Stimulated activated CD4-positive, alpha-beta T cell treated with anti-CD3 and anti-CD28 coated beads, TNF-alpha, amount 100 ng/mL, for 1 hour (primary cell): Measurements from ENCODE around the gene CABLES2.

Experiments
- DNase-seq, 3 donors: peaks; one replicate each; pipeline ENCODE4 v3.0.0-alpha.2; 2020; ENCODE audit warnings: low read depth in 3 of 3, low spot score in 1 of 3

Gene CABLES2

DNA sequence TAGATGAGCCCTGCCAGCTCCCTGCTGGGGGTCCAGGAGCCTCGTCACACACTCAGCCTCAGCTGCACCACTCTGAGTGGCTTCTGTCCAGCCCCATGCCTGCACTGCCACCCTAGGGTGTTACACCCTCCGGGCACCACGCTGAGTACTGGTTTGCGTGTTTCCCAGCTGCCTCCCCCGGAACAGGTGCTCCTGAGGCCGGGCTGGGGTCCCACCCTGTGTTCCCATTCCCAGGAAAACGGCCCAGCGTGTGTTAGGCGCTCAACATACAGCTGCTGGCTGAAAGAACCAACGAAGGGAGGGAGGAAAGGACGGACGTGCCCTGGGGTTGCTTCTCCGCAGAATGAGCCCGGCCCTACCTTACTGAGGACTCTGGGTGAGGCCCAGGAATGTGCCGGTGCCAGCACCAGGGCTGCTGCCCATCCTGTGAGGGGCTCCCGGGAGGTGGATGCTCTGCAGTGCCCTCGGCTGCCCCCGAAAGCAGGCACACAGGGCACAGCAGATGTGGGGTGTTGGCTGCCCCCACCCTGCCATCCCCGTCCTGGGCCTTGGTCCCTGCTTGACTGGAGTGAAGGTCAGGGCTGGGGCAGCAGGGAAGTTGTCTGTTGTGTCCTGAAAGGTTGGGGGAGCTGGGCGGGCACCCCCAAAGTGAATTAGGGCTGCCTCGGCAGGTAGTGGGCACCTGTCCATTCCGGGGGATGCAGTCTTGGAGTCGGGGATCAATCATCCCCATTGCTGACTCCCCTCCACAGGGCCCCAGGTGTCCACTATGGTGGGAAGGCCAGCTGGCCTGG, 56.3 kb downstream of the CABLES2 start:
- DNase-seq: no peak

DNA sequence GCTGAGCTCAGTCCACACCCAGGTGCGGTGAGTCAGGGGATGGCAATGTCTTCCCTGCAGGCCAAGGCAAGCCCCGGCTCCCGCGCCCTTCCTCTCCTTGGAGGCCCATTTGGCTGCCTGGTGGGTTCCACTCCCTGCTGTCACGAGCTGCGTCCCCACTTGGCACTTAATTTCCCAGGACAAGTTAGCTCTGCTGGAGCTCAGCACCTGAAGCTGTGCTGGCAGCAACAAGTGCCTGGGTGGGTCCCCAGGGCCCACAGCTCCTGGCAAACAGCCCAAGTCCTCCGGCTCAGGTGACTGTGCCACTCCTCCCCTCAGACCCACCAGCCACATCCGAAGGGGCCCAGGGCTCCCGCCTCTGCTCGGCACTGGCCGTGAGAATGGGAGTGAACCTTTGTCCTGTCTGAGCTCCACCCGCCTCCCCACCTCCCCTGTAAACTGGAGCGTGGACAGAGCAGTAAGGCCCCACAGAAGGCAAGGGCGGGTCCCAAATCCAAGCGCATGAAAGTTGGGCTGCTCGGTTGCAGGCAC, 56.9 kb downstream of the CABLES2 start:
- DNase-seq: no peak

DNA sequence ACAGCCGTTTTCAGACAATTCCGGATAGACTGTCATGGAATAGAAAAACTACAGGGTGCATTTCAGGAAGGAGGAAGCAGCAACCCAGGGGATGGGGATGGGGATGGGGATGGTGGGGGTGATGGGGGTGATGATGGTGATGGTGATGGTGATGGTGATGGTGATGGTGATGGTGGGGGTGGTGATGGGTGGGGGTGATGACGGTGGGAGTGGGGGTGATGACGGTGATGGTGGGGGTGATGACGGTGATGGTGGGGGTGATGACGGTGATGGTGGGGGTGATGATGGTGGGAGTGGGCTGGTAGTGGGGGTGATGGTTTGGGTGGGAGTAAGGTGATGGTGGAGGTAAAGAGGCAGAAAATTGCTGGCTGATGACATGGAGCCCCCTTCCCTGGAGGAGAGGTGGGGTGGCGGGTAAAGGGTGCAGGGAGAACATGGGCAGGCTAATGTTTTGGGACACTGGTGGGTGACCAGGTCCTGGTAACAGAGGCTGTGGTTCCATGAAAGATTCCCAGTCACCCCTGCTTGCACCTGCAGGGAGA, 57.5 kb downstream of the CABLES2 start:
- DNase-seq: no peak

DNA sequence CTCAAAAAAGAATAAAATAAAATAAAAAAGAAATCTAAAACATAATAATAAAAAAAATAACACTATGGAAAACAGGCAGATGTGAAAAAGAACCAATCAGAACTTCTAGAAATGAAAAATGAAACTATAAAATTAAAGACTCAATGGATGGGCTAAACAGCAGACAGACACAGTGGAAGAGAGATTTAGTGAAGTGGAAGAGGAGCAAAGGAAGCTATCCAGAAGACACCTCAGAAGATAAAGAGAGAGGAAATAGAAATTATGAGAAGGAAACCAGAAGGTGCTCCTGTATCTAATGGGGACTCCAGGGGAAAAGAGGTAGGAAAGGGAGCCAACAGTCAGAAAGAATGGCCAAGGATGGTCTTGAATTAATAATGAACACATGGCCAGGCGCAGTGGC, 58.5 kb downstream of the CABLES2 start:
- DNase-seq: no peak

DNA sequence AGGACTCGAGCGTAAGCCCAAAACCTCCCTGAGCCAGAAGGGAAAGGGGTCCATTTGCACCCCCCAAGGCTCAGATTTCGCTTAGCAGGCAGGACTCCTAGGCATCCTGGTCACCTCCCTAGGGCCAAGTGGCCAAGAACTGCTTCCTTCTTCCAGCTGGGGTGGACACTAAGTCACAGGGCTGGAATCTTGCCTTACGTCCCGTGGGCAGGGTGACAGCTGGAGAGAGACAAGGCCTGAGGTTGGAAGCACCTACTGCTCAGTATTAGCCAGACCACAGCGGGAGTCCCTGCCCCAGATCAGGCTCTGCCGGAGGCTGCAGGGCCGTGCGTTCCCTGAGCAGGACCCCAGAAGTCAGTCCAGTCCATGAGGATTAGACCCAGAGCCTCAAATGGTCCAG, 59.6 kb downstream of the CABLES2 start:
- no peak for DNase-seq

DNA sequence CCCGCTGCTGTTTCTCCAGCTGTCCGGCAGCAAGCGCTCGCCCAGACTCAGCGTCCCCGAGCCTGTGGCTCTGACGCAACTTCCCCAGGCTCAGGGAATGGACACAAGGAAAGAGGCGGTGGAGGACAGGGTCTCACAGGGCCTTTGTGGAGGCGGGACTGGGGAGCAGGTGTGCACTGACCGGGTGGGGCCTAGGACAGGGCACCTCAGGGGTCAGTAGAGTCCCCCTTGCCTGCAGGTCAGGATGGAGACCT, 60.0 kb downstream of the CABLES2 start:
- no peak for DNase-seq

DNA sequence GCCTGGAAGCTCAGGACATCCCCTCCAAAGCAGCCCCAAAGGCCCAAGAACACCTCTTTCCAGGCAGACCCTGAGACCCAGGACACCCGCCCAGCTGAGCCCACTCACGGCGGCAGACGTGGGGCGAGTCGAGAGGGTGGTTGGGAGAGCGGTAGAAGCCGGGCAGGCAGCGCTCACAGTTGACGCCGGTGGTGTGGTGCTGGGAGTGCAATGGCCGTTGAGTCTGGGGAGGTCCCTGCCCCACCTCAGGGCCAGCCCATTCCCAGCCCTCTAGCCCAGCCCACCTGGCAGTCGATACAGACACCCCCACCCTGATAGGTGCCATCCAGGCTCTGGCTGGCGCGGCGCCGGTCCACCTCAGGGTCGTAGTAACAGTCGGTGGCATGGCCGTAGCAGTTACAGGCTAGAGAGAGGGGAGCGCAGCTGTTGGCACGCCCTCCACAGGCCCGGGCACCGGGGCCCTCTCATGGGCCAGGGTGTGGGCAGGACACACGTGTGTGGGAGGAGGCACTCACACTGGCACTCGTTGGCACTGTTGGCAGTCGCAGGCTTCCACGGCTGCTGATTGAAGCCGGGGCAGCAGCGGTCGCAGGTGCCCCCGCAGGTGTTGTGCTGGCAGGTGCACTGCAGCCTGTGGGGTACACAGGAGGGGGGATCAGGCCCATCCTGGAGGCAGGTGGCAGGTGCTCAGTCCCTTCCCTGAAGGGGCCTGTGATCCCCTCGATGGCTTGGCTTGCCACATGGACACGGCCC, 60.5 kb downstream of the CABLES2 start:
- no peak for DNase-seq

DNA sequence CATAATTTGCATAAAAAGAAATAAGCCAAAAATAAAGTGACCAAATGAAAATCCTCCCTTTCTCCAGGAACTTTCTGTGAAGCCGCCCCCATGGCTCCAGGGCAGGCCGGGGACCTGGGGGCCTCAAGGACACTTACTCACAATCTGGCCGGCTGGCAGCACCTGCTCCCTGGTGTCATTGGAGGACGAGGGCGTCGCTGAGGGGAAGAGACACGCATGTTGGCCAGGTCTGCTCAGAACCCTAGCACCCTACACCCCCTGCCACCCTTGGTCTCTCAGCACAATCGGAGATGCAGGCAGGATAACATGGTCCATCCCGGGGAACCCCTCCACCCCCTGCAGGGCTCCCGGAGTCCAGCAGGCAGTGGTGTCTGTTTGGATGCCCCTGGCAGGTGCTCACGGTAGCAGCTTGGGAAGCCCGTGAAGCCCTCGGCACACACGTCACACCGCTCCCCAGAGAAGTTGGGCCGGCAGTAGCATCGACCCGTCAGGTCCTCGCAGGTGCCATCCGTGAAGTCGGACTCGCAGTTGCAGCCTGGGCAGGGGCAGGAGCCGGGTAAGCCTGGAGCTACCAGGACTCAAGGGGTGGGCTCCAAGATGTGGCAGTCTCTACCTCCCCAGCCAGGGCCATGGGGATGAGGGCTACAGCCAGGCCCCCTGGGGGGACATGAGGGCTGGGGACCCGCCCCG, 61.3 kb downstream of the CABLES2 start:
- no peak for DNase-seq

DNA sequence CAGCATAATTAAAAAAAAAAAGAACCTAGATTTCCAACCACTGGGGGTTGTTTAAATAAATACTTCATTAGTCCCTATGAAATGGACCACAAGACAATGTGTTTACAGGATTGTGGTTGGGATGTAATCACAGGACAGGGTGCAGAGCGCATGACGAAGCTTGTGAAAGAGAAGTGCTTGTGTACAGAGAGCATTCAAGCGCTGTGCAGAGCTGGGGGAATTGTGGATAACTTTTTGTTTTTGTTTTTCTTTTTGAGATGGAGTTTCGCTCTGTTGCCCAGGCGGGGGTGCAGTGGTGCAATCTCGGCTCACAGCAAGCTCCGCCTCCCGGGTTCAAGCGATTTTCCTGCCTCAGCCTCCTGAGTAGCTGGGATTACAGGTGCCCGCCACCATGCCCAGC, 62.3 kb downstream of the CABLES2 start:
- no peak for DNase-seq

DNA sequence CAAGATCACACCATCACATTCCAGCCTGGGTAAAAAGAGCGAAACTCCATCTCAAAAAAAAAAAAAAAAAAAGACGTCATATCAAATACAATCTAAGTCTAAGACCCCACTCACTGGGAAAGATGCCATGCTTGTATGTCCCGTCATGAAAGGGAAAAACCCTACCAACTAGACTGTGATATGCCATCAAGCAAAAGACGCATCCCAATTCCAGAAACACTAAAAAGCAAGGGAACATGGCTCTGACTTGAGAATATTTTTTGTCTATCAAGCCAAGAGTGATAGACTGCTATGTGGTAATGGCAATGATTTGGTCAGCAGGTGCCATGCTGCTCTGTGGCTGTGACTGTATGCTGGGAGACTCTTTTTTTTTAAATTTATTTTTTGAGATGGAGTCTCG, 63.0 kb downstream of the CABLES2 start:
- no peak for DNase-seq

DNA sequence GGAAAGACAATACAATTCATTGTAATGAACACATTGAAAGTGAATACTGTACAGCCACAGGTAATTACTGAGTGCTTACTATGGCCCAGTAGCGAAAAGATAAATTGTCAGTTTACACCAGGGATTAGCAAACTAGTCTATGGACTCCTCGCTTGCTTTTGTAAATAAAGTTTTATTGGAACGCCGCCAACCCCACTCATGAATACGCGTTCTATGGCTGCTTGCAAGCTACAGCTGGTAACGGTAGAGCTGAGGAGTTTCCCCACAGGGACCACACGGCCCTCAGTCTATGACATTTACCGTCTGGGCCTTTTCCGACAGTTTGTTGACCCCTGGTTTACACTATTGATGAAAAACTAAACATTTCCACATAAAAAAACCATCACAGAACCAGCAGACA, 64.2 kb downstream of the CABLES2 start:
- DNase-seq: no peak

DNA sequence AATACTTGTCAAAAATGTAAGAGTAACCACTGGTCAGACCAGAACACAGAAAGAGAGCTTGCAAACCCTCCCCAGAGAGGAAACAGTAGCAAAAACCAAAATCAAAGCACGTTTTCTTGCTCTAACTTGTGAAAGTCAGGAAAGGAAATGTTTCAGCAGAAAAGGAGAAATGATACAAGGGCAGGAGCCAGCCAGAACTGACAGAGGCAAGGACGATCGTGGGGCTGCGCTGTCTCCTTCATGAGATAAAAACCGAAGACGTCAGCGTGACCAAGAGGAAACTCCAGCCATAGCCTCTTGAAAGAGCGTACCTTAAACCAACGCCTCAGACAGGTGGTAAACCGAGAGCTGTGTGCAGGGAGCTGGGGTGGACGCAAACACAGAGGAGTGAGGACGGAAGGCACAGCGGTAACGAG, 67.4 kb downstream of the CABLES2 start:
- no peak for DNase-seq
